H1 (cell line): Measurements from ENCODE around the gene TSHZ2. TPM values are rescaled to one million over a fixed set of nuclear protein-coding genes. Genes with fewer than 3 reads are reported as not detected.

ENCODE experiments used
- CTCF ChIA-PET: fragments of 300-600 bp; sonication (Branson Sonifier 250); formaldehyde crosslinking; loops from one replicate; lab custom pipeline; 2021; ENCODE audit not compliant: partially characterized antibody; lab: Charles Lee
- POLR2A ChIA-PET: fragments of 300-600 bp; sonication (Branson Sonifier 250); formaldehyde crosslinking; loops from one replicate; lab custom pipeline; 2021; ENCODE audit warnings: inconsistent platforms; ENCODE audit not compliant: partially characterized antibody; lab: Charles Lee
- DNase-seq, 2 experiments: peaks; one replicate each; pipeline versions ENCODE4 v3.0.0 to v3.0.0-alpha.2; 2010 to 2022; ENCODE audit warnings: low spot score in 2 of 2, low read depth in 1 of 2, mixed read lengths in 1 of 2
- FAIRE-seq: peaks from 2 replicates; lab custom pipeline; 2011; peaks lifted over from hg19 to GRCh38; lab: Jason Lieb, UNC
- H2AFZ ChIP-seq: 2 replicates; pipeline ENCODE4 v1.8.1; 2012; ENCODE audit warnings: low read length, inconsistent platforms
- H2AK5ac ChIP-seq: 2 replicates; pipeline ENCODE4 v1.6.1; 2013; ENCODE audit warnings: low read depth, low read length
- H2BK120ac ChIP-seq: replicated peaks from 2 replicates; pipeline ENCODE3; 2013; ENCODE audit warnings: low read depth, low read length, inconsistent platforms
- H2BK12ac ChIP-seq: 2 replicates; pipeline ENCODE4 v1.6.1; 2013; ENCODE audit warnings: low read depth, low read length
- H2BK15ac ChIP-seq: 2 replicates; pipeline ENCODE4 v1.6.1; 2013; ENCODE audit warnings: low read length
- H2BK20ac ChIP-seq: 2 replicates; pipeline ENCODE4 v1.6.1; 2013; ENCODE audit warnings: low read length
- H2BK5ac ChIP-seq: 2 replicates; pipeline ENCODE4 v1.6.1; 2013; ENCODE audit warnings: low read depth, low read length
- H3K14ac ChIP-seq: 2 replicates; pipeline ENCODE4 v1.6.1; 2013; ENCODE audit warnings: inconsistent platforms; ENCODE audit not compliant: insufficient read length
- H3K18ac ChIP-seq: 2 replicates; pipeline ENCODE4 v1.6.1; 2013; ENCODE audit warnings: low read length; ENCODE audit errors: extremely low read depth
- H3K23ac ChIP-seq: 2 replicates; pipeline ENCODE4 v1.6.1; 2013; ENCODE audit warnings: inconsistent platforms; ENCODE audit not compliant: insufficient read length
- H3K23me2 ChIP-seq: 2 replicates; pipeline ENCODE4 v1.6.1; 2013; ENCODE audit warnings: low read depth, low read length
- H3K27ac ChIP-seq: 2 replicates; pipeline ENCODE4 v1.6.1; 2011; ENCODE audit warnings: low read depth, low read length, inconsistent platforms
- H3K27me3 ChIP-seq, 4 experiments: replicated peaks in 1 of 4; 1 replicate in 1 of 4; 2 replicates in 3 of 4; pipeline versions ENCODE4 v1.6.1 to v1.8.1; 2011 to 2013; ENCODE audit warnings: low read length in 3 of 4, mild to moderate bottlenecking in 3 of 4, inconsistent platforms in 2 of 4, mixed read lengths in 2 of 4, moderate library complexity in 1 of 4; ENCODE audit not compliant: control insufficient read depth in 3 of 4, insufficient read depth in 3 of 4; ENCODE audit errors: extremely low read depth in 1 of 4
- H3K36me3 ChIP-seq, 4 experiments: 2 replicates each; pipeline versions ENCODE4 v1.6.1 to v1.8.1; 2011 to 2013; ENCODE audit warnings: mild to moderate bottlenecking in 4 of 4, low read length in 3 of 4, moderate library complexity in 2 of 4, control low read depth in 1 of 4, inconsistent platforms in 1 of 4; ENCODE audit not compliant: insufficient read depth in 4 of 4, control insufficient read depth in 2 of 4
- H3K4ac ChIP-seq: replicated peaks from 2 replicates; pipeline ENCODE3; 2013; ENCODE audit warnings: low read length, low read depth, mixed read lengths, inconsistent platforms; ENCODE audit not compliant: insufficient read length
- H3K4me1 ChIP-seq, 4 experiments: replicated peaks in 1 of 4; 1 replicate in 1 of 4; 2 replicates in 3 of 4; pipeline versions ENCODE4 v1.6.1 to v1.8.1; 2011 to 2013; ENCODE audit warnings: low read length in 3 of 4, inconsistent platforms in 2 of 4, mixed read lengths in 1 of 4; ENCODE audit not compliant: insufficient read depth in 4 of 4, control insufficient read depth in 3 of 4
- H3K4me2 ChIP-seq, 2 experiments: 2 replicates each; pipeline versions ENCODE4 v1.6.1 to v1.8.1; 2011 to 2013; ENCODE audit warnings: low read depth in 2 of 2, low read length in 2 of 2, control low read depth in 1 of 2, inconsistent platforms in 1 of 2, mild to moderate bottlenecking in 1 of 2; ENCODE audit not compliant: insufficient read depth in 1 of 2
- H3K4me3 ChIP-seq, 4 experiments: fragments of 200-600, 300-600 bp in 1 of 4; sonication (generic), shearing (Covaris generic), sonication (Bioruptor Twin) in 1 of 4; 2 replicates each; pipeline versions ENCODE4 v1.5.1 to v1.8.1; 2011 to 2016; ENCODE audit warnings: low read length in 4 of 4, low read depth in 3 of 4, control low read depth in 2 of 4, inconsistent platforms in 2 of 4, mild to moderate bottlenecking in 2 of 4, mixed read lengths in 1 of 4, moderate library complexity in 1 of 4; ENCODE audit not compliant: insufficient read depth in 2 of 4; ENCODE audit errors: extremely low read depth in 1 of 4
- H3K56ac ChIP-seq: replicated peaks from 2 replicates; pipeline ENCODE3; 2013; ENCODE audit warnings: low read depth, mild to moderate bottlenecking, mixed read lengths, low read length, inconsistent platforms; ENCODE audit not compliant: insufficient read length
- H3K79me1 ChIP-seq: 2 replicates; pipeline ENCODE4 v1.6.1; 2013; ENCODE audit warnings: low read depth, low read length, control low read depth
- H3K79me2 ChIP-seq, 2 experiments: 2 replicates each; pipeline versions ENCODE4 v1.6.1 to v1.8.1; 2012 to 2013; ENCODE audit warnings: low read length in 2 of 2, mild to moderate bottlenecking in 2 of 2, inconsistent platforms in 1 of 2; ENCODE audit not compliant: insufficient read depth in 2 of 2, control insufficient read depth in 1 of 2
- H3K9ac ChIP-seq, 4 experiments: replicated peaks in 1 of 4; 1 replicate in 1 of 4; 2 replicates in 3 of 4; pipeline versions ENCODE4 v1.6.1 to v1.8.1; 2011 to 2013; ENCODE audit warnings: low read depth in 3 of 4, low read length in 3 of 4, control low read depth in 2 of 4, mild to moderate bottlenecking in 2 of 4, moderate library complexity in 2 of 4, inconsistent platforms in 1 of 4; ENCODE audit errors: extremely low read depth in 1 of 4
- H3K9me3 ChIP-seq, 2 experiments: 2 replicates each; pipeline versions ENCODE4 v1.6.1 to v1.8.1; 2012 to 2013; ENCODE audit warnings: mild to moderate bottlenecking in 2 of 2, moderate library complexity in 2 of 2, control low read depth in 1 of 2, inconsistent platforms in 1 of 2, low read depth in 1 of 2, low read length in 1 of 2, mixed read lengths in 1 of 2; ENCODE audit not compliant: insufficient read depth in 2 of 2
- H4K20me1 ChIP-seq, 2 experiments: replicated peaks in 1 of 2; 2 replicates each; pipeline versions ENCODE3 to v1.8.1; 2011 to 2013; ENCODE audit warnings: inconsistent platforms in 2 of 2, low read length in 2 of 2, mild to moderate bottlenecking in 1 of 2; ENCODE audit not compliant: insufficient read depth in 2 of 2, control insufficient read depth in 1 of 2
- H4K5ac ChIP-seq: 2 replicates; pipeline ENCODE4 v1.6.1; 2013; ENCODE audit warnings: low read length, low read depth, mixed read lengths, inconsistent platforms; ENCODE audit not compliant: insufficient read length
- H4K8ac ChIP-seq: 2 replicates; pipeline ENCODE4 v1.8.0; 2013; ENCODE audit warnings: mild to moderate bottlenecking, moderate library complexity, low read length, inconsistent platforms; ENCODE audit not compliant: insufficient read depth; ENCODE audit errors: extremely low read depth
- H4K91ac ChIP-seq: replicated peaks from 2 replicates; pipeline ENCODE3; 2013; ENCODE audit warnings: low read length, mixed read lengths, inconsistent platforms; ENCODE audit not compliant: insufficient read length
- ASH2L ChIP-seq: fragments of 200-600, 300-600 bp; sonication (generic); IDR thresholded peaks from one replicate; pipeline ENCODE4 v1.7.1; 2017; ENCODE audit warnings: low read length
- CHD2 ChIP-seq: IDR thresholded peaks from 2 replicates; pipeline ENCODE4 v1.6.1; 2012; ENCODE audit warnings: low read length, improper control_type of control experiment
- KDM4A ChIP-seq: IDR thresholded peaks from one replicate; pipeline ENCODE4 v1.7.1; 2012; ENCODE audit warnings: low read depth, mild to moderate bottlenecking, moderate library complexity, low read length, inconsistent platforms; ENCODE audit not compliant: severe bottlenecking
- NRF1 ChIP-seq: IDR thresholded peaks from 2 replicates; pipeline ENCODE4 v1.6.1; 2011; ENCODE audit warnings: mild to moderate bottlenecking, low read depth, low read length, improper control_type of control experiment
- RNF2 ChIP-seq: fragments of 200-900, 300-1000 bp; sonication (generic); IDR thresholded peaks from 2 replicates; pipeline ENCODE4 v1.7.1; 2016; ENCODE audit warnings: borderline replicate concordance, low read depth, mild to moderate bottlenecking, antibody characterized with exemption, low read length; ENCODE audit not compliant: poor library complexity, severe bottlenecking; ENCODE audit errors: missing control alignments
- SRF ChIP-seq: IDR thresholded peaks from 2 replicates; pipeline ENCODE4 v1.6.1; 2011; ENCODE audit warnings: mild to moderate bottlenecking, low read depth, low read length, moderate library complexity
- SUZ12 ChIP-seq: fragments of 200-600 bp; sonication (generic); IDR thresholded peaks from 2 replicates; pipeline ENCODE4 v1.6.1; 2012; ENCODE audit warnings: mild to moderate bottlenecking, inconsistent platforms, low read length, moderate library complexity, mixed read lengths
- TAF1 ChIP-seq: IDR thresholded peaks from 2 replicates; pipeline ENCODE4 v1.6.1; 2011; ENCODE audit warnings: mild to moderate bottlenecking, low read depth, low read length
- ZNF274 ChIP-seq: IDR thresholded peaks from 2 replicates; pipeline ENCODE4 v1.7.0; 2012; ENCODE audit warnings: low read length, borderline replicate concordance; ENCODE audit errors: extremely low read depth
- WGBS, 2 experiments: shearing (Covaris generic) in 1 of 2; methylation state at CpG; one replicate each; pipeline versions ENCODE4 v1.1.6 to v1.1.7; 2013 to 2015; ENCODE audit warnings: low lambda C conversion rate in 2 of 2, mixed read lengths in 2 of 2, inconsistent platforms in 1 of 2, low coverage in 1 of 2, missing lambda C conversion rate in 1 of 2; ENCODE audit not compliant: insufficient replicate concordance in 2 of 2, insufficient coverage in 1 of 2, insufficient read length in 1 of 2; ENCODE audit errors: extremely low coverage in 1 of 2, missing lambda C conversion rate in 1 of 2; 5-methylcytosine and 5-hydroxymethylcytosine counted together
- polyA plus RNA-seq, 7 experiments: library from polyadenylated mRNA; depleted of rRNA in 3 of 7; stranded (reverse) in 5 of 7; unstranded in 2 of 7; fragments of >200 nt in 5 of 7; fragments of 200-250 nt in 2 of 7; gene quantifications; 1 replicate in 5 of 7; 2 replicates in 1 of 7; 4 replicates in 1 of 7; pipeline versions ENCODE4 v1.2.1 to v1.2.3, GENCODE V29; 2011 to 2013; ENCODE audit warnings: missing spikeins in 2 of 7, mixed read lengths in 2 of 7
- total RNA-seq: library from RNA; stranded (reverse); fragmentation: NEBNext Ultra II Directional; extraction: Animal tissue kit (Norgen Biotek cat#: 25700); gene quantifications from 2 replicates; pipeline ENCODE4 v1.2.1, GENCODE V29; 2021
- TF ChIP-seq, protein P1 (sequence below), 3 experiments: IDR thresholded peaks; 1 replicate in 2 of 3; 2 replicates in 1 of 3; pipeline versions ENCODE4 v1.5.1 to v1.6.1; 2011; ENCODE audit warnings: low read length in 3 of 3, mild to moderate bottlenecking in 3 of 3, inconsistent platforms in 2 of 3, low read depth in 1 of 3, moderate library complexity in 1 of 3; ENCODE audit not compliant: insufficient read depth in 1 of 3; ENCODE audit errors: control extremely low read depth in 1 of 3

TSHZ2 gene
- total and polyA plus RNA-seq, 2 of the 8 experiments (the other 6 are each of a cell fraction or from before 2014, with no cell fraction given), result 0.14 to 0.30 TPM

GRCh38 chr20:53195876-53196610, 223.9 kb downstream of the TSHZ2 start:
- H2BK12ac ChIP-seq, result no peak overlapping the region
- H2AK5ac ChIP-seq, result no peak overlapping the region
- H3K56ac ChIP-seq, result no peak overlapping the region
- TF ChIP-seq KDM4A (no peak), TAF1 (no peak), NRF1 (no peak), RNF2 (no peak), SRF (no peak), SUZ12 (no peak), CHD2 (no peak), ASH2L (no peak), ZNF274 (no peak)
- TF ChIP-seq, protein P1, sequence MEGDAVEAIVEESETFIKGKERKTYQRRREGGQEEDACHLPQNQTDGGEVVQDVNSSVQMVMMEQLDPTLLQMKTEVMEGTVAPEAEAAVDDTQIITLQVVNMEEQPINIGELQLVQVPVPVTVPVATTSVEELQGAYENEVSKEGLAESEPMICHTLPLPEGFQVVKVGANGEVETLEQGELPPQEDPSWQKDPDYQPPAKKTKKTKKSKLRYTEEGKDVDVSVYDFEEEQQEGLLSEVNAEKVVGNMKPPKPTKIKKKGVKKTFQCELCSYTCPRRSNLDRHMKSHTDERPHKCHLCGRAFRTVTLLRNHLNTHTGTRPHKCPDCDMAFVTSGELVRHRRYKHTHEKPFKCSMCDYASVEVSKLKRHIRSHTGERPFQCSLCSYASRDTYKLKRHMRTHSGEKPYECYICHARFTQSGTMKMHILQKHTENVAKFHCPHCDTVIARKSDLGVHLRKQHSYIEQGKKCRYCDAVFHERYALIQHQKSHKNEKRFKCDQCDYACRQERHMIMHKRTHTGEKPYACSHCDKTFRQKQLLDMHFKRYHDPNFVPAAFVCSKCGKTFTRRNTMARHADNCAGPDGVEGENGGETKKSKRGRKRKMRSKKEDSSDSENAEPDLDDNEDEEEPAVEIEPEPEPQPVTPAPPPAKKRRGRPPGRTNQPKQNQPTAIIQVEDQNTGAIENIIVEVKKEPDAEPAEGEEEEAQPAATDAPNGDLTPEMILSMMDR (IDR thresholded peaks at IDR 0.05; ENCODE audit: control extremely low read depth in 1 of 3, insufficient read depth in 1 of 3, low read depth in 1 of 3, low read length in 3 of 3), result no peak
- TF ChIP-seq, all 59 proteins: peak for 0
- Histone ChIP-seq H4K20me1 (no peaks in the 10 kb centered on the region), H3K79me1 (no peaks in the 10 kb centered on the region), H3K4ac (no peak overlapping the region), H3K18ac (no peak overlapping the region), H3K14ac (no peak overlapping the region), H3K9ac (no peak overlapping the region), H3K79me2 (no peaks in the 10 kb centered on the region), H3K4me1 (no peaks in the 10 kb centered on the region), H3K23ac (no peak overlapping the region), H2AFZ (no peak overlapping the region), H4K8ac (no peak overlapping the region), H3K4me2 (no peak overlapping the region), H3K23me2 (no peaks in the 10 kb centered on the region), H3K27me3 (no peaks in the 10 kb centered on the region), H3K9me3 (no peaks in the 10 kb centered on the region), H2BK15ac (0 out of 2 replicates have a peak overlapping the region, but pooled peaks have one; percentile 18), H2BK20ac (no peak overlapping the region), H3K27ac (no peak overlapping the region), H4K91ac (no peak overlapping the region), H2BK120ac (no peak overlapping the region), H2BK5ac (no peak overlapping the region), H3K36me3 (no peaks in the 10 kb centered on the region), H4K5ac (no peak overlapping the region), H3K4me3 (no peak overlapping the region)
- 87% methylated on average over 16 of the region's 16 CpGs; no CpG with 5 or more reads in 1 of the 2 experiments for WGBS, 2 experiments
- FAIRE-seq (no peak), DNase-seq (no peak)
- CTCF ChIA-PET, result interaction anchor here (0.6 to 1.4 kb wide), 3 partner anchors 10 to 723 kb away, joined by 3 to 4 read pairs (median 3); no protein-coding TSS in a partner anchor
- POLR2A ChIA-PET, result no interaction called here
